K562 (cell line): ENCODE results near the gene EPHA1. TPM values are rescaled to one million over a fixed set of nuclear protein-coding genes. Genes with fewer than 3 reads are reported as not detected.

Experiments
- CBX1 ChIP-seq: sonication (generic); IDR thresholded peaks from 2 replicates; pipeline ENCODE4 v1.6.1; 2016; ENCODE audit warnings: antibody characterized with exemption, low read depth, mild to moderate bottlenecking
- CREB1 ChIP-seq, 2 experiments: sonication (generic) in 1 of 2; formaldehyde crosslinking in 1 of 2; IDR thresholded peaks; 2 replicates each; pipeline versions ENCODE4 v1.6.1 to v1.8.0; 2012 to 2022; ENCODE audit warnings: inconsistent platforms in 1 of 2, mild to moderate bottlenecking in 1 of 2, missing genetic modification reagents in 1 of 2, moderate library complexity in 1 of 2
- EHMT2 ChIP-seq: fragments of 450-650 bp; IDR thresholded peaks from 2 replicates; pipeline ENCODE4 v1.6.1; 2018; ENCODE audit warnings: antibody characterized with exemption
- POLR2B ChIP-seq: fragments of 450-650 bp; IDR thresholded peaks from 2 replicates; pipeline ENCODE4 v1.6.1; 2018; ENCODE audit warnings: low read depth; ENCODE audit not compliant: partially characterized antibody
- PRDM10 ChIP-seq: fragments of 450-650 bp; IDR thresholded peaks from 2 replicates; pipeline ENCODE4 v1.6.1; 2018; ENCODE audit not compliant: partially characterized antibody
- RNF2 ChIP-seq: sonication (generic); IDR thresholded peaks from 2 replicates; pipeline ENCODE4 v1.6.1; 2016
- TCF15 ChIP-seq: fragments of 250-450 bp; sonication (Bioruptor Pico); IDR thresholded peaks from 2 replicates; pipeline ENCODE4 v1.8.0; 2022; ENCODE audit warnings: moderate library complexity, mild to moderate bottlenecking, inconsistent platforms
- ZNF324 ChIP-seq: fragments of 250-450 bp; sonication (Bioruptor Pico); IDR thresholded peaks from 2 replicates; pipeline ENCODE4 v1.4.0; 2020; ENCODE audit warnings: mild to moderate bottlenecking
- polyA plus RNA-seq, 8 experiments: library from polyadenylated mRNA; depleted of rRNA in 4 of 8; stranded (reverse) in 5 of 8; unstranded in 3 of 8; fragments of >200 nt; fragmentation: Nextera tagmentation in 2 of 8; fragmentation: Illumina TruSeq in 1 of 8; extraction: Ambion mirVana in 2 of 8; extraction: Trizol in 1 of 8; gene quantifications; 2 replicates each; pipeline versions ENCODE4 v1.2.1 to v1.2.3, GENCODE V29; 2011 to 2014; ENCODE audit warnings: inconsistent platforms in 1 of 8, missing spikeins in 1 of 8
- total RNA-seq, 7 experiments: library from RNA; depleted of rRNA in 6 of 7; stranded (reverse); fragments of >200 nt in 6 of 7; fragmentation: Illumina TruSeq in 2 of 7; extraction: Trizol in 2 of 7; gene quantifications; 2 replicates each; pipeline versions ENCODE4 v1.2.1 to v1.2.3, GENCODE V29; 2011 to 2021; ENCODE audit warnings: low replicate concordance in 1 of 7

The EPHA1 gene
- total and polyA plus RNA-seq, 9 of the 15 experiments (the other 6 are each of a cell fraction or from before 2014, with no cell fraction given) = 0.22 to 0.57 (median 0.32) TPM; not detected in 6

DNA sequence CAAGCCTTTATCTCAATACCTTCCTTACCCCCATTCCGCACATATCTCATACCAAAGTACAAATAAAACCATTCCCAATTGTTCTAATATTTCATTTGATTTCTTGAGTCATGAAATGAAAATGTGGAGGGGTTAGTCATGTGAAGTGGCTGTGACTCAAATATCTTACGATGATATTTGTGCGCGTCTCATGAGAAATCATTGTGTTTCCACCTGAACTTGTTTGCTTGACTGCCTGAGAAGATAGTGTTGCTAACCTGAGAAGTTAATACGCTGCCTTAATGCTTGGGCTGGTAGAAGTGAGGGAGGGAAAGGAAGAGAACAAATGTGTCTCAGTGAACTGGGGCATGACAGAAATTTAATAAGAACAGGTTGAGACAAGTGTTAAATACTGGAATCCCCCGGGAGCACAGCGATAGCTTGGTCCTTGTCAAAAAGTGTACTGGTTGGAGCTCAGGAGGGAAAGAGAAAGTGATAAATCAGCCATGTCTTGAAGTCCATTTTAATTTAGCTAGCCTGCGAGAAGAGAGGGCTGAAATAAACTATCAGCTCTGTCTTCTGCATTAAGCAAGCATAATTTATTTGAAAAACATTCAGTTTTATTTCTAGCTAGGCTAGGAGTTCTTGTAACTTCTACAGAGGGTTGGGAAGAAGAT, 7.2 kb upstream of the EPHA1 start (continued):
- no peak for TF ChIP-seq TCF15 (CRISPR knock-in tag)
- no peak for TF ChIP-seq POLR2B
- TF ChIP-seq EHMT2 = no peak
- no peak for TF ChIP-seq PRDM10
- TF ChIP-seq CBX1 = no peak
- TF ChIP-seq RNF2 = no peak
- no peak for TF ChIP-seq ZNF324 (CRISPR knock-in tag)
- no peak for TF ChIP-seq CREB1 (IDR thresholded peaks at IDR 0.05)
- no peak for TF ChIP-seq CREB1 (CRISPR knock-in tag; IDR thresholded peaks at IDR 0.05)
